Jurkat, Clone E6-1 (cell line): ENCODE data around the gene CLPTM1L.
A peak's percentile ranks its signal among the peaks of the same experiment; 100 is the strongest.

Experiments used
- DNase-seq: peaks from one replicate; pipeline ENCODE4 v3.0.0-alpha.2; 2011; ENCODE audit warnings: low read depth, low spot score
- H3K4me3 ChIP-seq: 2 replicates; pipeline ENCODE4 v1.5.1; 2011; ENCODE audit warnings: mild to moderate bottlenecking, low read length, control low read depth, moderate library complexity

Gene CLPTM1L

GRCh38 chr5:1321576-1321975 lies 23.3 kb downstream of the CLPTM1L start:
- no peak for DNase-seq
- no peak overlapping the region for H3K4me3 ChIP-seq

DNA sequence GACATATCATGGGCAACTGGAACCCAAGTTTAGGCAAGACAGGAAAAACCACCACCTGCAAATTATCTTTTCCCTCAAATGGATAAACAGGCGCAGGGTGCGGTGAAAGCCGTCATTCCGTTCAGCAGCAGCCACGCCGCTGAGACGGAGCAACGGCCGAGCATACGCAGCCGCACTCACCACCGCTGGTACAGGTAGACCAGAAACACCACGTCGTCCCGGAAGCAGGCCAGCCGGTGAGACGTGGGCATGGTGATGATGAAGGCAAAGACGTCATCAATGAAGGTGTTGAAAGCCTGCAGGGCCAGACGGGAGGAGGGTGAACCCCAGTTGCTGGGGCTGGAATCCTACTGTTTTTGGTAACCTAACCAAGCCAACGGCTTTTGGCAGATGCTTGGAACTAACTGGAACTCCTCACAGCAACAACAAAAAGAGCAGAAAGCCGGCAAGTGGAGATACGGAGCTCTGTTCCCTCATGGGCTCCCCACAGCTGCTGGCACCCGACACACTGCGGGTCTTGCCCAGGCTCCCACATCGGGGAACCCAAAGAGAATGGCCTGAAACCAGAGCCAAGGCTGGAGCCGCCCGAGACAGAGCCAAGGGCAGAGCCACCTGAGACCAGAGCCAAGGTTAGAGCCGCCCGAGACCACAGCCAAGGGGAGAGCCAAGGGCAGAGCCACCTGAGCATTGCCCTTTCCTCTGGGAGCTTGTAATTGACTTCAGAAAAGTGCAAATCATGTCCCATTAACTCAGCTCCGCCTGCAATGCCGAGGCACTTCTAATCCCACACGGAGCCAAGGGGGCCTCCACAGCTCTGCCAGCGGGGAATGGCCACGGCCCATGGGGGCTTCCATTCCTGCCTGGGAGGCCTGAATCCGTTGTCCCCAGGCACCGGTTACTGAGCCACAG lies 24.2 kb downstream of the CLPTM1L start:
- no peak for DNase-seq
- H3K4me3 ChIP-seq: no peak overlapping the region

- DNase-seq: no peak
- no peak overlapping the region for H3K4me3 ChIP-seq
These were observed 25.3 kb downstream of the CLPTM1L start for GRCh38 chr5:1319436-1320256.

DNA sequence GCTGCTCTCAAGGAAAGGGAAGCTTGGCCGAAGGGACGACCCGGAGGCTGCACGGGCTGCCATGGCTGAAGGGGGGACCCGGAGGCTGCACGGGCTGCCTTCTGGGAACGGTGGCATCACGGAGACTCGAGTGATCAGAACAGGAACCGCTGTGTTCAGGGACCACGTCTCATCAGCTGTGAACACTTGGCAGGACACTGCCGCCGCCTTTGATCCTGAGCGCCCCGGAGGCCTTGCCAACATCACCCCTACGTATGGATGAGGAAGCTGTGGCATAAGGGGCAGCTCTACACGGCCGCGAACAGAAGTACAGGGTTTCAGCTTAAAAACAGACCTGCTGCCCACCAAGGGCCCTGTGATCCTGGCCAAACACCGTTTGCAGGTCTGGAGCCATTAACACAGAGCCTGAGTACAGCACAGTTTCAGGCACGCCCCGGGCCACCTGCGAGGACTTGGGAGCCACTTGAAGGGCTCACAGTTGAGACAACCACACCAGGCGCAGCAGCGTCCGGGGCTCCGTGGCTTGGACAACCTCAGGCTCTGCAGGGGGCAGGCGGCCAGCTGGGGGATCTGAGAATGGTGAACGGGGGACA lies 26.1 kb downstream of the CLPTM1L start:
- DNase-seq: no peak
- H3K4me3 ChIP-seq: no peak overlapping the region

- DNase-seq: no peak
- no peak overlapping the region for H3K4me3 ChIP-seq
These were observed 26.9 kb downstream of the CLPTM1L start for GRCh38 chr5:1317921-1318565.

GRCh38 chr5:1316588-1317340 lies 28.1 kb downstream of the CLPTM1L start:
- no peak for DNase-seq
- H3K4me3 ChIP-seq: peak overlapping the region; percentile 13; the same call in 1 of the 2 replicates

- H3K4me3 ChIP-seq: peak overlapping the region; percentile 51
- peak; percentile 100 for DNase-seq
These were observed 29.0 kb downstream of the CLPTM1L start for GRCh38 chr5:1315709-1316587.

DNA sequence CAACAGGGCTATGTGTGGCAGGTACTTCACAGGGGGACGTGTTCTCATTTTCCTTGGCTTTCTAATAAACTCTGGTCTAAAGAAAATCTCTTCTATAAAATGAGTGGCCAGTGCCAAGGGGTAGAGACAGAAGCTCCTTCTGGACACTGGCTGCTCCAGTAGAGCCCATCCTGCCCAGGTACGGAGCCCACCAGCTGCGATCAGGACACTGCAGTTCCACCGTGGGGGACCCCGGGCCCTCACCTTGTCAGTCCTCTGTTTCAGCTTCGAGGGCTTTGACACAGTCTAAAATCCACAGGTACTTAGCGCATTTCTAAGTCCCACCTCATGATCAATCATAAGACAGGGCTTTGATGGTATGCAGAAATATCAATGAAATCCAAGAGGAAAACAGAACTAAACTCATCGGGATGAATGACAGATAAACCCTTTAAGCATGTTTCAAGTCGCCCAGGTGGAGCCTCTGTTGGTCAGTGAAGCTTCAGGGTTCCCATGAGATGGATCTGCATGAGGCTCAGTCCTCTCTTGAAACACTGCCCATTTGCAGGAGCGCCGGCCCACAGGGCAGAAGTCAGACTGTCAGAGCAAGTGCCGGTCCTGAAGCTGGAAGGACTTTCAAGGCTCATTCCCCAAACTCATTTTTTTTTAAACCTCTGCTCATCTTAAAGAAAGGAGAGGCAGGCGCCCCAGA lies 29.7 kb downstream of the CLPTM1L start:
- H3K4me3 ChIP-seq: peak overlapping the region; percentile 51
- DNase-seq: no peak

- DNase-seq: no peak
- peak overlapping the region; percentile 51 for H3K4me3 ChIP-seq
These were observed 30.3 kb downstream of the CLPTM1L start for GRCh38 chr5:1314564-1314982.

- H3K4me3 ChIP-seq: peak overlapping the region; percentile 27
- peak; percentile 99 for DNase-seq
These were observed 31.7 kb downstream of the CLPTM1L start for GRCh38 chr5:1312993-1313833.

DNA sequence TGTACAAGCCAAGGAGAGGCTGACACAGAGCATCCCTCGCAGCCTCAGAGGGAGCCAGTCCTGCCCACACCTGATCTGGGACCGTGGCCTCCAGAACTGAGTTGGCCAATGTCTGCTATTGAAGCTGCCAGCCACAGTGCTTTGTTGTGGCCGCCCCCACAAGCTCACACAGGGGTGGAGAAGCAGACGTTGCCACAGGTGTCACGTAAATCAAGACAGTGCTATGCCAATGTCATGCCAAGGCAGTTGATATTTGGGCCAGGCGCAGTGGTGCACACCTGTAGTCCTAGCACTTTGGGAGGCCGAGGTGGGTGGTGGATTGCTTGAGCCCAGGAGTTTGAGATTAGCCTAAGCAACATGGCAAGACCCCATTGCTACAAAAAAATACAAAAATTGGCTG lies 32.7 kb downstream of the CLPTM1L start:
- H3K4me3 ChIP-seq: no peak overlapping the region

DNA sequence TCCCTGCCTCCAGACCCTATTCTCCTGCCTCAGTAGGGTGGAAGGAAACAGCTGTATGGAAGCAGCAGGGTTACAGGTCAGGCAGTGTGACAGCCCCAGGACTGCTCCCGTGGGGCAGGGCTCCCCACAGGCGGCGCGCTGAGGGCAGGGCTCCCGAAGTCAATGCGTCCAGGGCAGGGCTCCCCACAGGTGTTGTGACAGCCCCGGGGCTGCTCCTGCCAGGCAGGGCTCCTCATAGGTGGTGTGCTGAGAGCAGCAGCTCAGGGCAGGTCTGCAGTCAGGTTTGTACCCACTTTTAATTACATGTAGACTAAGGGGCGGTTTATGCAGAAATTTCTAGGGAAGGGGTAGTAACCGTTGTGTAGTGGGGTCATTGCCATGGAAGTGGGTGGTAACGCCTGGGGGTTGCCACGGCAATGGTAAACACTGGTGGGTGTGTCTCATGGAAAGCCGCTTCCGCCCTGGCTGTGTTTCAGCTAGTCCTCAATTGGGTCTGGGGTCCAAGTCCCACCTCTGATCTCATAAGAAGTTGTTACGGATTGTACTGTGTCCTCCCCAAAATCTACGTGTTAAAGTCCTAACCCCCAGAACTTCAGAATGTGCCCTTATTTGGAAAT lies 33.4 kb downstream of the CLPTM1L start:
- no peak overlapping the region for H3K4me3 ChIP-seq
- DNase-seq: no peak

More for the DNA sequence above, 32.7 kb downstream of the CLPTM1L start:
- peak; percentile 97 for DNase-seq

GRCh38 chr5:1310118-1310517 lies 34.8 kb downstream of the CLPTM1L start:
- no peak for DNase-seq
- H3K4me3 ChIP-seq: no peak overlapping the region

DNA sequence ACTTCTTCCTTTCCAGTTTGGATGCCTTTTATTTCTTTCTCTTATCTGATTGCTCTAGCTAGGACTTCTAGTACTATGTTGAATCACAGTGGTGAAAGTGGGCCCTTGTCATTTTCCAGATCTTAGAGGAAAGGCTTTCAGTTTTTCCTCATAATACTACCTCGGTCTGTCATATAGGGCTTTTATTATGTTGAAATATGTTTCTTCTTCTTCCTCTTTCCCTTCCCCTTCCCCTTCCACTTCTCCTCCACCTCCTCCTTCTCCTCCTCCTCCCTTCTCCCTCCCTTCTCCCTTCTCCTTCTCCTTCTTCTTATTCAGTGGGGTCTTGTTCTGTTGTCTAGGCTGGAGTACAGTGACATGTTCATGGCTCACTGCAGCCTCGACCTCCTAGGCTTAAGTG lies 40.9 kb downstream of the CLPTM1L start:
- DNase-seq: no peak

GRCh38 chr5:1302258-1302657 lies 42.6 kb downstream of the CLPTM1L start:
- H3K4me3 ChIP-seq: no peak overlapping the region
- DNase-seq: no peak

More for the DNA sequence above, 40.9 kb downstream of the CLPTM1L start:
- no peak overlapping the region for H3K4me3 ChIP-seq

- no peak overlapping the region for H3K4me3 ChIP-seq
- DNase-seq: no peak
These were observed 44.3 kb downstream of the CLPTM1L start for GRCh38 chr5:1300581-1301083.
